Sigmoid colon (tissue), 4 donors: ENCODE data around the gene RTTN.

ENCODE experiments used
- CTCF ChIP-seq, 4 experiments: fragments of 450-650 bp in 3 of 4; fragments of 200-600 bp in 1 of 4; IDR thresholded peaks; one replicate each; pipeline ENCODE4 v1.5.1; 2016 to 2019; ENCODE audit warnings: antibody characterized with exemption in 4 of 4, mild to moderate bottlenecking in 3 of 4, moderate library complexity in 2 of 4
- POLR2A ChIP-seq, 2 donors: fragments of 450-650 bp; IDR thresholded peaks; one replicate each; pipeline ENCODE4 v1.6.1; 2016; ENCODE audit warnings: antibody characterized with exemption in 2 of 2, mild to moderate bottlenecking in 2 of 2, moderate library complexity in 2 of 2
- POLR2AphosphoS5 ChIP-seq, 4 donors: sonication (generic); formaldehyde crosslinking; IDR thresholded peaks; one replicate each; pipeline ENCODE4 v1.6.1; 2017; ENCODE audit warnings: antibody characterized with exemption in 4 of 4

DNA sequence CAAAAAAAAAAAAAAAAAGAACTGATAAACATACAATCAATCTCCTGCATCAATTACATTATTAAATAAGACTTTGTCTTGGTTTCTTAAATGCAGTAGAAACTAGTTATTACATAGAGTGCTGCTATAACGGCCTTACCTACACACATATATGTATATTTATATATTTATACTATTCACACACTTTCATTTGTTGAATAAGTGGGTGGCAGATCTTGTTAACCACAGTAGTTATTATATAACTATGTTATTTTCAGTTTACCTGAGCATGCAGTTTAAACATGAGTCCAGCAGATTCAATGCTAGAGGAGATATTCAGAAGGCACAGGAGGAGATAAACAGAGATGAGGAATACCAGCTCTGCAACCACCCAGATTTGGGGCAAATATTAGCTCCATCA lies 176.3 kb downstream of the RTTN start:
- TF ChIP-seq POLR2AphosphoS5 (IDR thresholded peaks at IDR 0.05) (no peak), CTCF (IDR thresholded peaks at IDR 0.05) (no peak), POLR2A (IDR thresholded peaks at IDR 0.05) (no peak)
